22Rv1 (cell line): ENCODE data around the gene SLIT3.

Experiments
- ZFX ChIP-seq: fragments of 450-650 bp; IDR thresholded peaks from 2 replicates; pipeline ENCODE4 v1.6.1; 2017; ENCODE audit warnings: antibody characterized with exemption, borderline replicate concordance
- TF ChIP-seq, protein P1 (sequence below): fragments of 450-650 bp; IDR thresholded peaks from 2 replicates; pipeline ENCODE4 v1.5.1; 2017; ENCODE audit warnings: mild to moderate bottlenecking

- TF ChIP-seq, protein P1, sequence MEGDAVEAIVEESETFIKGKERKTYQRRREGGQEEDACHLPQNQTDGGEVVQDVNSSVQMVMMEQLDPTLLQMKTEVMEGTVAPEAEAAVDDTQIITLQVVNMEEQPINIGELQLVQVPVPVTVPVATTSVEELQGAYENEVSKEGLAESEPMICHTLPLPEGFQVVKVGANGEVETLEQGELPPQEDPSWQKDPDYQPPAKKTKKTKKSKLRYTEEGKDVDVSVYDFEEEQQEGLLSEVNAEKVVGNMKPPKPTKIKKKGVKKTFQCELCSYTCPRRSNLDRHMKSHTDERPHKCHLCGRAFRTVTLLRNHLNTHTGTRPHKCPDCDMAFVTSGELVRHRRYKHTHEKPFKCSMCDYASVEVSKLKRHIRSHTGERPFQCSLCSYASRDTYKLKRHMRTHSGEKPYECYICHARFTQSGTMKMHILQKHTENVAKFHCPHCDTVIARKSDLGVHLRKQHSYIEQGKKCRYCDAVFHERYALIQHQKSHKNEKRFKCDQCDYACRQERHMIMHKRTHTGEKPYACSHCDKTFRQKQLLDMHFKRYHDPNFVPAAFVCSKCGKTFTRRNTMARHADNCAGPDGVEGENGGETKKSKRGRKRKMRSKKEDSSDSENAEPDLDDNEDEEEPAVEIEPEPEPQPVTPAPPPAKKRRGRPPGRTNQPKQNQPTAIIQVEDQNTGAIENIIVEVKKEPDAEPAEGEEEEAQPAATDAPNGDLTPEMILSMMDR = no peak
- TF ChIP-seq ZFX = no peak
These were observed 642.5 kb downstream of the SLIT3 start for GRCh38 chr5:168658394-168658793.
